ENCODE results near the gene COG5.
"Not testable (repeated sequence)": the region's sequence is repeated elsewhere in the genome, so short reads cannot be mapped to it uniquely, and the experiment has no call there.

Gene COG5

DNA sequence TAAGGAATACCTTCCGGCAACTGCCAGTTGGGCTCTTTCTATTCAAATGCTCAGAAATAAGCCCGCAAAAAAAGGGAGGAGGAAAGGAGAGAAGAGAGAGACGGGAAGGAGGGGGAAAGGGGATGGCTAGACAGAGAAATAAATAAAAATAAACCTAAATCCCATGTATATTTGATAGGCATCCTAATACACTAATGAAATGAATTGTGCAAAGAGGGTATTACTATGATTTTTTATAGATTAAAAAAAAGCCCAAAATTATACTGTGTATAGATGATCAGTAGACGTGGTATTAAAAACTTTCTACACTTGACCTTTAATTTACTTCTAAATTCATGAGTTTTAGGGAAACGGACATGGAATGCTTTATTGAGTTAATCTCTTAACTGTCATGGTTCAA lies 305.0 kb downstream of the COG5 start:
- DNase-seq = no peak

DNA sequence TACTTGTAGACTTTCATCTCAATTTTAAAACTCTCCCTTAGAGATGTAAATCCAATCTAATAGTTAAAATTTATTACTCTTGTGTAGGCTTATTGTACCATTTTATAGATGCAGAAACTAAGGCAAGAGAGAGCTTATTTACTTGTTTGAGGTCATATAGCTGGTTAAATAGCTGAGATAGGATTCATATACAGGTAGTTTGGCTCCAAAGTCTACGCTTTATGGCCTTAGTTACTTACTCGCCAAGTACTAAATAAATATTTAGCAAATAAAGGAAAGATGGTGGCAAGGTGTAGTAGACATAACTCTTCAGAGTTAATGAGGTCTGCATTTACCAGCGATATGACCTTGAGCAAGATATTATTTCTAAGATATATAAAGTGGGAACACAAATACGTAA lies 308.1 kb downstream of the COG5 start:
- DNase-seq = no peak

DNA sequence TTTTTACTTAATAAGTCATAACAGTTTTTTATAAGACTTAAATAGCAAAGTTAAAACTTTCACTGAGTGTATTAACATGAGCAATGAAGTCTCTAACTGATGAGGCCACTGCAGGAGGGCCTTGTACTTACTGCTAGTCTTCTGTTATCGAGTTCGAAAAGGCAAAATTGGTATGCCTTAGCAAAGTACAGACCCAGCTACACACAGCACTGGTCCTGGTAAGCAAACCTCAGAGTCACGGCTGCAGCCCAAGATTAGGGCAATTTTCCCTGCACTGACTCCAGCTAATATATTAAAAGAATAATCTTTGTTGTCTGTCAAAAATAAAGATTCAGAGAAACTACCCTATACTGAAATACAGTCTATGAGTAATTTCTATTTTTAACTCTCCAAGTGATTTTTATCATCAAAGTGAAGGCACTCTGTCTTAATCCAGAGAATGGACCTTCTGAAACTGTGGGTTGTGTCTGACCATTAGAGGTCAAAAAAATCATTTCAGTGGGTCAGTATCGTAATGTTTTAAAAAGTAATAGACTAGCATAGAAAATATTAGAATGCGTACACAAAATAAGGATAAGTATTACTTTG lies 309.2 kb downstream of the COG5 start:
- DNase-seq = no peak

DNA sequence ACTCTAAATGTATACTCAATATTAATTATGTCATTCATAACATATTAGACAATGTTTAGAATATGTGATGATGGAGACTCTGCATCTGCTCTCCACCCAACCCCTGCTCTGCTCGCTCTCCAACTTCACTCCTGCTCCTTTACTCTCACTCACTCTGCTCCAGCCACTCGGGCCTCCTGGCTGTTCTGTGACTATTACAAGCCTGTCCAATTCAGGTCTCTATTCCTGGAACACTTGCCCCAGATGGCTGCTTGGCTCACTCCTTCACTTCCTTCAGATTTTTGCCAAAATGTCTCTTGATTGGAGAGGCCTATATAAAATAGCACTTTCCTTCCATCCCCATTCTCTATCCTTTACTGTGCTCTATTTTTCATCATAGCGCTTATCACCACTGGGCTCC lies 310.1 kb downstream of the COG5 start:
- DNase-seq = no peak

DNA sequence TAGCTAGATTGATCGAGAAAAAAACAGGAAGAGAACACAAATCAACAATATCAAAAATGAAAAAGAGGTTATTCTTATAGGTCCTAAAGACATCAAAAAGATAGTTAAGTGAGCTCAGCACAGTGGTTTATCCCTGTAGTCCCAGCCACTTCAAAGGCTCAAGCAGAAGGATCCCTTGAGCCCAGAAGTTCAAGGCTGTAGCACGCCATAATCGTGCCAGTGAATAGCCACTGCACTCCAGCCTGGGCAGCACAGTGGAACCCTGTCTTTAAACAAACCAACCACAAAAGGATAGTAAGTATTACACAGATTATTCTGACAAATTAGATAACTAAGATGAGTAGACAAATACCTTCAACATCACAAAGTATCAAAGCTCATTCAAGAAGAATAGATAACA lies 311.8 kb downstream of the COG5 start:
- DNase-seq = no peak

DNA sequence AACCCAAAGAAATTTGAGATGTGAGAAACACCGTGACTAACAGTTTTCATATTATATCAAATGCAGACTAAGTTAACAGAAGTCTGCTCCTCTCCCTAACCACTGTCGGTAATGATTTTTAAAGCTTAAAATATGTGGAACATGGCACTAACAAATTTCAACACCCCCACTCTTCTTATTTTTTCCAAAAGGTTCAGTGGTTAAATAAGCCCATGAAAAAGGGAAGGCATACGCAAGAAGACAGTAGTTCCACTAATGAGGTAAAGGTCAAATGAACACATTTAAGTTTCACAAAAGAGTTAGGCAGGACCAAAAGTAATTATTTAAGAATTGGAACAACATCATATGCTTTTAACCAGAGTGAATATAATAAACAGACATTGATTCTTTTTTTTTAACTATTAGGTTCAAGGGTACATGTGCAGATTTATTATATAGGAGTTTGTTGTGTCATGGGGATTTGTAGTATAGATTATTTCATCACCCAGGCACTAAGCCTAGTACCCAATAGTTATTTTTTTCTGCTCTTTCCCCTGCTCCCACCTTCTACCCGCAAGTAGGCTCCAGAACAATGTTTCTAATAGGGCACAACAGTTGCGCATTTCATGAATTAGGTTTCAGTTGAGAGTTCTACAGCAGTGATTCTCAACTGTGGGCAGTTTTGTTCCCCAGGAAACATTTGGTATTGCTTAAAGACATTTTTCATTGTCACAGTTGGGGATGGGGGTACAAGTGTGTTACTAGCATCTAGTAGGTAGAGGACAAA lies 315.0 kb downstream of the COG5 start:
- DNase-seq = no peak

DNA sequence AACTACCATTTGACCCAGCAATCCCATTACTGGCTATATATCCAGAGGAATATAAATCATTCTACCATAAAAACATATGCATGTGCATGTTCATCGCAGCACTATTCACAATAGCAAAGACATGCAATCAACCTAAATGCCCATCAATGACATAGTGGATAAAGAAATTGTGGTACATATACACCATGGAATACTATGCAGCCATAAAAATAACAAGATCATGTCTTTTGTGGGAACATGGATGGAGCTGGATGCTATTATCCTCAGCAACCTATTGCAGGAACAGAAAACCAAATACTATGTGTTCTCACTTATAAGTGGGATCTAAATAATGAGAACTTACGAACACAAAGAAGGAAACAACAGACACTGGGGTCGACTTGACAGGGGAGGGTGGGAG lies 316.9 kb downstream of the COG5 start:
- not testable (repeated sequence) for DNase-seq

DNA sequence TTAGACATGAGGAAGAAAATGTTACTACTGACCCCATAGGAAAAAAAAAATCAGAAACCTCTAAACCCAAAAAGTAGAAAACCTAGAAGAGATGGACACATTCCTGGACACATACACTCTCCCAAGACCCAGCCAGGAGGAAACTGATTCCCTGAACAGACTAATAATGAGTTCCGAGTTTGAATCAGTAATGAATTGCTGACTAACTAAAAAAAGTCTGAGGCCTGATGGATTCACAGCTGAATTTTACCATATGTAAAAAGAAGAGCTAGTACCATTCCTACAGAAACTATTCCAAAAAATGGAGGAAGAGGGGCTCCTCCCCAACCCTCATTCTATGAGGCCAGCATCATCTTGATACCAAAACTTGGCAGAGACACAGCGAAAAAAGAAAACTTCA lies 319.1 kb downstream of the COG5 start:
- no peak for DNase-seq

DNA sequence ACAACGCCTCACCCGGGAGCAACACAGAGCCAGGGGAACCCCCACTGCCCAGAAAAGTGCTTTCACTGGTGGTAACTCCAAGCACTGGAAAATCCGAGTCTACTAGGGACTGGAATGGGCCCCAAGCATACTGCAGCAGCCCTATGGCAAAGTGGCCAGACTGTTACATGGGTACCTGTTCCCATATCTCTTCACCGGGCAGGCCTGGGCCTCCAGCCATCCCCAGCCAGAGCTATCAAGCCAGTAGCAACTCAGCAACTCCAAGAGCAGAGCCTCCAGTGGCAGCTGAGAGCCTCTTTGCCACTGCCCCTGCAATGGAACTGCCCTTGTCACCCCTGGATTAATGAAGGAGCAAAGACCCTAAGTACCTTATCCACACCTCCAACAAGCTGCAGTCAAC lies 321.5 kb downstream of the COG5 start:
- no peak for DNase-seq

DNA sequence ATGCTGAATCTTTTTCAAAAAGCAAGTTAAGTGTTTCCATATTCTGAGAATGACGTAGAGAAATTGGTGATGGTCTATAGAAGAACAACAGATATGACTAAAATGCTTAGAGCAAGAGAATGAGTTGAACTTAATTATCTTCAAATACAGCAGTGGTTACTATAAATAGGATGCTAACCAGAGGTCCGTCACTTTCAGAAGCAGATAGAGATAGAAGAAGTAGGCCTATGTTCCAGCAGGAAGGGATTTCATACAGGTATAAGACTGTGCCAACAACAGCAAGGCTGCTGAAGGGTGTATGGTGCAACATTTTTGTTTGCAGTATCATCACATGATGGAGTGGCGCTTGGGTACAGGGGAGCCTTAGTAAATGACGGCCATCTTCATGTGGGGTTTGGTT lies 326.3 kb downstream of the COG5 start:
- DNase-seq = no peak

DNA sequence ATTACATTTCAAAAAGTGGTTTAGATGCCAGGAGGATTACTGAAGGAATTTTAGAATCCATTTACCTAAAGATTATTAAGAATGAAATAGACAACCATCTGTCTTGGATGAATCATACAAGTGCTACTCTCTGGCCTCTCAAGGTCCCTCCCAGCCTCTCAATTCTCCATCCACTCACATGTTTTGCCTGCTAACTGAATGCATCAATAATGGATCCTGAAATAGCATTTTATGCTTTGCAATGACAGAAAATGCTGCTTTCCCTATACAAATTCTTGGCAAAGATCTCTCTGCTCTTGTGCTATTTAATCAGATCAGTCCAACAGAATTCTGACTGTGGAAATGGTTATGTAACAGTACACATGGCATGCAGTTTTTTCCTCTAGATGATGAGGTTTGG lies 326.9 kb downstream of the COG5 start:
- no peak for DNase-seq

DNA sequence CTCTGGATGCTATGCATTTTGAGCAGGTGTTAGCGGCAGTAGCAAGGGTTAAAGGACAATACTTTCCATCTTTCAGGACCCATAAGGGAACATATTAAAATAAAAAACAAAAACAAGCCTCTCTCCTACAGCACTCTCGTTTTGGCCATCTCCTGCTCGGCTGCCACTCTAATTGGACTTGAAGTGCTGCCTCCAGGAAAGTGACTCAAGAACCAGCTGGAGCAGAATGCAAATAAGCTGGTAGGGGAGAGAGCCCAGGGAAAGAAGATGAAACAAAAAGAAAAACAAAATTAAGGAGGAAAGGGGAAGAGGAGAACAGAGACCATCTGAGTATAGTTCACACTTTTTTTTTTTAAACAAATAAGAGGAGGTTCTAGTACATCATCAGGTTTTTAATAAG lies 329.3 kb downstream of the COG5 start:
- no peak for DNase-seq

DNA sequence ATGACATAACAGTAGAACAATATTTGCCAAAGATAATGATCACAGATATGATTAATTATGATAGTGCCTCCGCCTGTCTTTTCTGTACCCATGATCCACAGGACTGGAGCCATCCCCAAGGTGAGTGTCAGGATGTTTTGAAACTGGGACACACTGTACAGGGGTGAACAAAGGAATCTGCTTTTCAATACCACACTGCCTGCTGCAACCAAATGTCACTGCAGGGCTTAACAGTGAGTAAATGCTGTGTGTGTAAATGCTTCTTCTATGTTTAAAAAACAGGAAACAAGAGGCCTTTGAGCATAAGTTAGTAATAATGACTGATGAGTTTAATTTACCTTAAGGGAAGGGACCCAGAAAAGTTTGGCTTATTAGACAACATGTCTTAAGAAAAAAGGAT lies 329.7 kb downstream of the COG5 start:
- DNase-seq = no peak

DNA sequence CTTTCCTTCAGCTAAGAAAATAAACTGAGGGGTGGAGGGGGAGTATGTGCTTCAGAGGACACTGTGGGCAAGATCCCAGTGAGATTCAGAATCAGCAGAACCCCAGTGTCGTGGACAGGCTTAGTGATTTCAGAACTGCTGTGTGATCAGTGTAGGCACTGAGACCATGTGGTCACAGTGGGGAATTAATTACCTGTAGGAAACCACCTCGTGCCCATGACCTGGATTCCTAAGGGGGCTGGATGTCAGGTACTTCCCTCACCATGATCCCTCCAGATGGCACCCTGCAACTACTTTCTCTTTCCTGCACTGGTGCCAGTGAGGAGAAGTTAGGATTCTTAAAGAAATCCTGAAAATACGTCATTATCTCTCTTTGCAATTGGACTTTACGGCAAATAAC lies 330.5 kb downstream of the COG5 start:
- no peak for DNase-seq

DNA sequence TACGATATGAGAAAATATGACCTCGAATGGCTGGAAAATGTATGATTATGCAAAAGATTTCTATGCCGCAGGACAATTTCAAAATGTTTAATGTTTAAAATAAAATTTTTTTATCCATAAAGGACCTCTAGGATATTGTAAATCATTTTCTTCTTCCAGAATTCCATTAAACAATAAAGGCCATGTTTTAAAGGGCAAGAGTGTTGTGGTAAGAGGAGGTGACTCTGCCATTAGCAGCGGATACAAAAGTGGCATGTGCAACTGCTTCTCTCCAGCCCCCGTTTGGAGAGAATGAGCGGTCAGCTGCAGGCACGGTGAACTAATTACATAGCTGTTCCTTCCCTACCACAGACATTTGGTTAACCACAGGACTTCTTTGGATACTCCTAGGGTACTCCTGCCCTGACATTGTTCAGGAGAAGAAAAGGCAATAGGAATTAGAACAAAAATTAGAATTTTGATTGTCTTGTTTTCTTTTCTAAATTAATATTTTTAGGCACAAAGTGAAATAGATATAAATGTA lies 331.1 kb downstream of the COG5 start:
- no peak for DNase-seq

DNA sequence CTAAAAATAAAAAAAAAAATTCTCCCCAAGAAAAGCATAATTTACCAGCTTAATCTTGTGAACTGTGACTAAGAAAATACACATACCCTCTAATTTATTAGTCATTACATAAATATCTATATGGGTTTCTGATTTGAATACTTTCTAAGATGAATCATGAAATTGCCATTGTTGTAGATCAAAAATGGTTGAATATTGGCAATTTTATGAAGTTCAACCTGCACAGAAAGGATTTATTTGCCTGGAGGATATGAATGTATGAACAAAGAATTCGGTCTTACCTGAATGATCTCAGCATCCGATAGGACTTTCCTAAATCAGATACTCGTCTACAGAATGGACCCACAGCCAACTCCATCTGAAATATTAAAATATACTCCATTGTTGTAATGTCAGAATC lies 333.4 kb downstream of the COG5 start:
- no peak for DNase-seq

DNA sequence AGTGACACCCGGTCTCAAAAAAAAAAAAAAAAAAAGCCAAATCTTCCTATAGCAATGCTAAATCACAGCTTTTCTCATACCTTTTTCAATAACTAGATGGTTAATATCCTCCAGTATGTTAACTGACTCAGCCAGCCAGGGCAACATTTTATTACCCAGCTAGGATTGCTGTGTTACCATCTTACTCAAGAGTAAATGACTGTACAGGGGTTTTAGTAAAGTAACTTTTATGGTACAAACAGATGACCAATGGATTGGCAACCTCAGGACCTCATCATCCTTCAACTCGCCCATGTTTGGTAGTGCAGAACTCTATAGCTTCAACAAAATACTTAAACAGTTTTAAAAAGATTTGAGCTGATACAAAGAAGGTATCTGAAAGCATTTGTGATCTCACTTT lies 335.4 kb downstream of the COG5 start:
- DNase-seq = no peak

DNA sequence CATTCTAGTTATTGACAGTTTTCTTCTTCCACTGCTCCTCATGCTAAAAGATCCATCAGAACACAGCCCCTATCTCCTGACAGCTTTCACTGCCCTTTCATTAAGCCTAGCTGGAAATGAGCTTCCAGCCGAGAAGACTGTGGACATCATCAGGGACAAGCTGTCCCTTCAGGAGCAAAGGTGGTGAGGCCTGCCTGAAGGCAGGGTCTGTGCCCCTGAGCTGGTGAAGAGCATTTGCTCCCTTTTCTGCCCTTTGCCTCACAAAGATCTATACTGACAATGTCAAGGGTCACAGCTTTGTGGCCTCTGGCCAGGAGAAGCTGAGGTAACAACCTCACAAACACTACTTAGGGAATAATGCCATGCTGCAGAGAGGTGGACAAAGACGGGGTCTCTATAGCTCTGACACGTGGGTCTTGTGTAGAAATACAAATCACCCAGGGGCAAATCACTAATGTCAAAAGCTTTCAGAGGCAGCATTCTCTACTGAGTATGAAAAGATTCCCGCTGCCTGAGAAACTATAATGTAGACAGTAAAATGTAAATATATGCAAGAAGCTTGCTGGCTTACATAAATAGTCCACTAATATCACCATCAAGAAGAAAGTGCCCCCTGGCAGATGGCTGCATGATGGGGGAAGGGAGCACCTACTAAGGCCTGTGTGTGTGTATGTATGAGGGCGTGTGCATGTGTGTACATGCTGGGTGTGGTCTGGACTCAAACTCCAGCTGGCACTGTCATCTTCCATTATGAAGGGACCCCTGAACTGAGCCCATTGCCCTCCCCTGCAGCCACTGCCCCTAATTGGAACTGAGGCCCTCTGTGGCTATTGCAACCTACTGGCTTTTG lies 339.1 kb downstream of the COG5 start:
- DNase-seq = no peak

DNA sequence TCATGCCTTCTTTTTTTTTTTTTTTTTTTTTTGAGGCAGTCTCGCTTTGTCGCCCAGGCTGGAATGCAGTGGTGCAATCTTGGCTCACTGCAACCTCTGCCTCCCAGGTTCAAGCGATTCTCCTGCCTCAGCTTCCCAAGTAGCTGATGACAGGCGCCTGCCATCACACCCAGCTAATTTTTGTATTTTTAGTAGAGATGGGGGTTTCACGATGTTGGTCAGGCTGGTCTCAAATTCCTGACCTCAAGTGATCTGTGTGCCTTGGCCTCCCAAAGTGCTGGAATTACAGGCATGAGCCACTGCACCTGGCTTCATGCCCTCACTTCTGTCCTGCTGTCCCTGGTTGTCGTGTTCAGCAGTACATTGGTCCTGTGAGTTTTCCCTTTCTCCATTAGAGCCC lies 342.9 kb downstream of the COG5 start:
- not testable (repeated sequence) for DNase-seq

DNA sequence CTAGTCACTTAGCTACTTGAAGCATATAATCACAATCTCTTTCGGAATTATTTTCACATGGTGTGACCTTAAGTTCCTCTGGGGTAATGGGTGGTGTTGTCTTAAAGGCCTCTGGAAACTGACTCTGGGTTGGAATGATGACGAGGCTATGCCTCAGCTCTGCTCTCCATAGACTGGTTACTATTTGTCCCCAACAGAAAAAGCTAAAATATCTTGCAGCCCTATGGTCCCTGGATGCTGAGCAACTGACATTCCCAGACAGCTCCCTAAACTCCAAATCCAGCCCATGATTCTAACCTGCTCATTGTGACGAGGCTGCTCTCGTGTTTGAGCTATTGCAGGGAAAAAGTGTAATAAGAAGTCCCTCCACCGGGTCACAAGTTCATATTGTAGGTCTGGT lies 343.4 kb downstream of the COG5 start:
- DNase-seq = no peak

DNA sequence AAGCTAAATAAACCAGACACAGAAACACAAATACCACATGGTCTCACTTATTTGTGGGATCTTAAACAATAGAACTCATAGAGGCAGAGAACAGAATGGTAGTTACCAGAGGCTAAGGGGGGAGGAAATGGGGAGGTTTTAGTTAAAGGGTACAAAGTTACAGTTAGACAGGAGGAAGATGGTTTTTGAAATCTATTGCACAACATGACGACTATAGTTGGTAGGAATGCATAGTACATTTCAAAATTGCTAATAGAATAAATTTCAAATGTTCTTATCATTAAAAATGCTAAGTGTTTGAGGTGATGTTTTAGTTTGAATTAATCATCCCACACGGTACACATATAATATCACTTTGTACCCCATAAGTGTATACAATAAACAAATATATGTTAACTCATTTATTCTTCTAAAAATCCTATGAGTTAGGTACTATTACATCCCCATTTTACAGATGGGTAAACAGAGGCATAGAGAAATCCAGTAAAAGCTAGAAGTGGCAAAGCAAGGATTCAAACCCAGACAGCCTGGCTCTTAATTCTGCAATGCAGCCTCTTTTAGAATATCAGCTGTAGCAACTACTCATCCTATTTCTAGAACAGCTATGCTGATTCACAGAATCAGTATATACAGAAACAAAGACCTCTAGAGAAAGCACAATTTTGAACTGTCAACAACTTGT lies 344.0 kb downstream of the COG5 start:
- no peak for DNase-seq

DNA sequence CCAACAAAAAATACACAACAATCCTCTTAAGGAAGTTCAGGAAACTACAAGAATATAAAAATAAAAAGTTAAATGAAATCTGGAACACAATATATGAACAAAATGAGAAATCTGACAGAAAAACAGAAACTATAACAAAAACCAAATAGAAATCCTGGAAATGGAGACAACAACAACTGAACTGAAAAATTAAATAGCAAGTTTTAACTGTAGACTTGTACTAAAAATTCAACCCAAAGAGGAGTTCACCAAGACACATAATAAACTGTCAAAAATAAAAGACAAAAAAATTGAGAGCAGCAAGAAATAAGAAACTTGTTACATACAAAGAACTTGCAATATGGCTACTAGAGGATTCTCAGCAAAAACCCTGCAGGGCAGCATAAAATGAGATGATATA lies 349.8 kb downstream of the COG5 start:
- DNase-seq = no peak

DNA sequence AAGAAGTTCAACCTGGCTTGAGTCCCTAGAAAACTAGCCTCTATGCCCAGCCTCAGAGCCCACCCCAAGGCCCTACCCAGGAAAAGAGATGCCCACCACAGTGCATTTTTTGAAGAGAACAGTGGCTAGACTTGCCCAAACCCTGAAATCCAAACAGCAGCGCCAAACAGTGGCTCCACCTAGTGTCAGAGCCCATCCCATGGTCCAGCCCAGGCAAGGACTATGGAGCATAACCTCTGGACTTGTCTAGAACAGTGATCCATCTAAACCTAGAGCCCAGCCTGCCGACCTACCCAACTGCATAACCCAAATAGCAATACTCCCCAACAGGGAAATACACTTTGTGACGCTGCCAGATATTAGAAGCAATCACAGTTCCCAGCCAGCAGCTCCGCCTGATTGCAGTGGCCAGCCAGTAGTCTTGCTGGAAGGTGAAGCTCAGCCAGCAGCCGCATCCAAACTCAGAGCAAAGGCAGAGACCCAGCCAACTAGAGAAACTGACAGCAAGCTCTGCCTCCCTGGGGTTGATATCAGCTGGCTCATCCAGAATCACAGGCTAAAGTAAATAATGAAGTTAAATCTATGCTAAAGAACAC lies 350.4 kb downstream of the COG5 start:
- no peak for DNase-seq

Data from RPMI8226 (cell line).